Fibroblast of peridontal ligament (primary cell): ENCODE results near the gene ST6GALNAC1.

Experiments used
- DNase-seq: peaks from one replicate; pipeline ENCODE4 v3.0.0-alpha.2; 2010; ENCODE audit errors: extremely low read depth

The ST6GALNAC1 gene

GRCh38 chr17:76643553-76644148 is at the start of gene ST6GALNAC1:
Gene ST6GALNAC1, minus strand, starts transcription at chr17:76643757. Its CDS starts 119 bp downstream, at chr17:76643638.
- no peak for DNase-seq

DNA sequence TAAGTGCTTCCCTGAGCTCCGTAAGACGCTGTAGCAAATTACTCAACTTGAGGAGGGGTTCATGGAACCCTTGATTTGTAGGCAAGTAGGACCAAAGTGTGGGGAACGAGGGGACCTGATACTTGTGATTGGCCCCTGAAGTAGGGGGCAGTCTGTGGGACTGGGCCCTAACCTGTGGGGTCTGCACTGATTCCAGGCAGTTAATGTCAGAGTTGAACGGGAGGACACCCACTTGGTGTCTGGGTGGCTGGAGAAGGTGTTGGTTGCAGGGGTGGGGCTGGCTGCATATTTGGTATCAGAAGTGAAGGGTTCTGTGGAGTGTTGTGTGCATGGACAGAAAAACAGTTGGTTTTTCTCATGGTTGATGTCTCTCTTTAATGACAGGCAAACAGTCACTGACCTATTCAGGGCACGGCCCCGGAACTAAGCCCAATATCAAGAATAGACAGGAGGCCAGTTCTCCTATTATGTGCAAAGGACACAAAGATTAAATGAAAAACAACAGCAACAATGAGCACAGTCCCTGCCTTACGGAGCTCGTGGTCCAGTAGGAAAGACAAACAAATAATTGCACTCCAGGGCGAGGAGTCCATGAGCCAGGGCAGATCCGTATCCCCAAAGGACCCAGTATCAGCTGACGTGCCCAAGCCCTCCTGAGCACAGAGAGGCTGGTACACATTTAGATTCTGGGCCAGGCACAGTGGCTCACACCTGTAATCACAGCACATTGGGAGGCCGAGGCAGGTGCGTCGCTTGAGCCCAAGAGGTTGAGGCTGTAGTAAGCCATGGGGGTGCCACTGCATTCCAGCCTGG is 48.0 kb upstream of the ST6GALNAC1 start:
- no peak for DNase-seq

GRCh38 chr17:76690596-76691280 is 47.2 kb upstream of the ST6GALNAC1 start:
- DNase-seq, result no peak

DNA sequence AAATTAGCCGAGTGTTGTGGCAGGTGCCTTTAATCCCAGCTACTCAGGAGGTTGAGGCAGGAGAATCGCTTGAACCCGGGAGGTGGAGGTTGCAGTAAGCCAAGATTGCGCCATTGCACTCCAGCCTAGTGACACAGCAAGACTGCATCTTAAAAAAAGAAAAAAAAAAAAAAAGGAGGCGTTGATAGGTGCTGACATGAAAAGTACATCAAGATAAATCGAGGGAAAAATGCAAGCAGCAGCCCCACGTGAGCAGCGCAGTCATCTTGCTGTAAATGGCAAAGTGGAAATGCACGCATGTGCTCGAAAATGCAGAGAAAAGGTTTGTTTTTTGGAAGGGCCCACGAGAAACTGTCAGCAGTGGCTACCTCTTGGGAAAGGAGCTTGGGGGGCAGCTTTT is 46.3 kb upstream of the ST6GALNAC1 start:
- DNase-seq, result no peak

GRCh38 chr17:76688165-76688622 is 44.6 kb upstream of the ST6GALNAC1 start:
- DNase-seq, result no peak

DNA sequence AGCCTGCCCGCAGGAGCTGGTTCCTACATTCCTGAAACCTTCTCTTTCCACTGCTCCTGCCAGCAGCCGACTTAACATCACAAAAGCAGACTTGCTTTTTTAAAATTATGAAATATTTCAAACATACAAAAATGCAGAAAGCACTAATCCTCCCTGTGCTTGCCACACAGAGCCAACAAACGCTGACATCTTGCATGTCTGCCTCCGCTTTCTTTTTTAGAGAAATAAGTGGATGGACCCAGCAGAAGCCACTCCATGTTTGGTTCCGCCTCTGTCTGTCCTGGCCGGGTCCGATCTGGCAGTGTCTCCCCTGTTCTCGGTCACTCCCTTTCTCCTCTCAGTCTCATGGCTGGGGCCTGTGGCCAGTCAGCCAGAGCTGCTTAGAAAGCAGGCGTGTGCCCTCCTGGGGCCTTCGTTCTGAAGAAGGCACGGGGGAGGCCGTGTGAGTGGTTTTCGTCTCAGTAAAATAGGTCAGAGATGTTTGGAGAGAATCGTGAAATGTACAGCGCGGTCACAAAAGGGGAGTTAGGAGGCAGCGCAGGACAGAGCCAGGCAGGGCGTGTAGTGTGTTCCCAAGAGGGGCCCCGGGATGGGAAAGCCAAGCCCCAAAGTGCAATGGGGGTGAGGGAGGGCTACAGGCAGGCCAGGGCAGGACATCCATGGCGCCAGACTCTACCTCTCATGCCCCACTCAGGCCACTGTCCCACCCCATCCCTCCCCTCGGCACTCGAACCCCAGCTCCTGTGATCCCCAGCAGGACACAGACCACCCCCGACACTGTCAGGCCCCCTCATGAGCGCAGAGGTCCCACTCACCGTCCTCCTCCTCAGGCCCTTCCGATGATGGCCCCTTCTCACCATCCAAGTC is 44.0 kb upstream of the ST6GALNAC1 start:
- DNase-seq, result no peak

DNA sequence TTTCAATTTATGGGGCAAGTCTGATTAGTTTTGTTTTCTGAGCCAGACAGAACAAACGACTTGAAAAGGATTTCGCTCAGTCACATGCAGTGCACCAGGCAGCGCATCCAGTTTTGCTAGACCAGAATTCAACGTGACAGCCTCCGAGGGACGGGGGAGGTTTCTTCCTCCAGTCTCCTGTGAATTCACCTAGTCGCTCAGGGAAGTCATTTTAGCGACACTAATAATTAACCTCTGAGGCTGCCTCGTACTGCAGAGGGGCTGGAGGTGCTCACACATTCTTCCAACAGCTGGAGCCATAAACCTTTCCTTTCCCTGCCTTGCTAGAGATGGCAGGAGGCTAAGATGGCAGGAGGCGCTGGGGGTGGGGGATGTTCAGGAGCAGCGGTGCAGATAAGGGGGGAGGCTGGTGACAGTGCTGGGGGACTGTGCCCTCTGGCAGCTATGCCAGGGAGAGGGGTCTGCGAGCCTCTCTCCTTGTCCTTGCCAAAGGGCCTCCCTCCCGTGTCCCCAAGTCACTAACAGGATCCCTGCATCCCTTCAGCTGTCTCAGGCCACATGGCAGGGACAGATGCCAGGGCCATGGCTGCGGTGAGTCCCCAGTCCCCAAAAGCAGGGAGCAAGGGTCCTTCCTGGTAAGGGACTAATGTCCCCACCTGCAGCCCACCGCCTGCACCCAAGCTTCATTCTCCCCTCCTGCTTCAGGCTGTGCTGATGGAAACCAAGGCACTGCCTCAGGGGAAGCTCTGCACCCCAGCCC is 43.2 kb upstream of the ST6GALNAC1 start:
- DNase-seq, result no peak

- no peak for DNase-seq
Measured at GRCh38 chr17:76685846-76686245, 42.3 kb upstream of the ST6GALNAC1 start.

- DNase-seq, result no peak
Measured at GRCh38 chr17:76685366-76685765, 41.8 kb upstream of the ST6GALNAC1 start.

GRCh38 chr17:76684756-76685155 is 41.2 kb upstream of the ST6GALNAC1 start:
- DNase-seq, result no peak

DNA sequence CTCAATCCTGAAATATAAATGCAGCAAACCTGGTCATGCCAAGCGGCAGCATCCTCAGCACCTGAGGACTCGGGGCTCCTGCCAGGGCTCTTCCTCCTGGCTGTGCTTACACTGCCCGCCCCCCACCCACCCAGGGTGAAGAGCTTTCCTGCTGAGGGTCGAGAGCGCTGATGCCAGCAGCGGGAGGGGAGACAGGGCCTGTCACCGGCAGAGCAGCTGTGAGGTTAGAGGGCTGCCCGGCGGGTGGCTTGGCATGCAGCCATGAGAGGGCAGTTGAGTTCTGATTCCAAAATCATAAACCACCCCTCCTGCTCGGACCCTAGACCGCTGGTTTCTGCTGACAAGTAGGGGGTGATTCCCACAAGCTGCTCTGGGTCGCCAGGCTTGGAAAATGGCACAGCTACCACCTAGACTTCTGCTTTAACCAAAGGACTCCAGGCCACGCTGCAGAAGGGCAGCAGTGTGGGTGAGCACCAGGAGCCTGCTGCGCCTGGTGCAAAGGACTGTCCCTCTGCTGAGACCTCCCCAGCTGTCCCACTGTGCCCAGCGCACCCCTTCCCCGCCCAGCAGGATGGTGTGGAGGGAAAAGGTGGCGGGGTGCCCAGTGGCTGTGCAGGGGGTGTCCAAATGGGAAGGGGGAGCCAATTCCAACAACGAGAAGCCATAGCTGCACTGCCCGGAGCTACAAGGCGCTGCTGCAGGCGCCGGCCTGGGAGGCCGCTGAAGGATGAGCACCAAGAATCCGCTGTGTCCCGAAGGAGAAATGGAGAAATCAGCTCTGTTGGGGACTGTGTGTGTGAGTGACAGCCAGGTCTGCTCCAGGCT is 40.6 kb upstream of the ST6GALNAC1 start:
- DNase-seq, result no peak

DNA sequence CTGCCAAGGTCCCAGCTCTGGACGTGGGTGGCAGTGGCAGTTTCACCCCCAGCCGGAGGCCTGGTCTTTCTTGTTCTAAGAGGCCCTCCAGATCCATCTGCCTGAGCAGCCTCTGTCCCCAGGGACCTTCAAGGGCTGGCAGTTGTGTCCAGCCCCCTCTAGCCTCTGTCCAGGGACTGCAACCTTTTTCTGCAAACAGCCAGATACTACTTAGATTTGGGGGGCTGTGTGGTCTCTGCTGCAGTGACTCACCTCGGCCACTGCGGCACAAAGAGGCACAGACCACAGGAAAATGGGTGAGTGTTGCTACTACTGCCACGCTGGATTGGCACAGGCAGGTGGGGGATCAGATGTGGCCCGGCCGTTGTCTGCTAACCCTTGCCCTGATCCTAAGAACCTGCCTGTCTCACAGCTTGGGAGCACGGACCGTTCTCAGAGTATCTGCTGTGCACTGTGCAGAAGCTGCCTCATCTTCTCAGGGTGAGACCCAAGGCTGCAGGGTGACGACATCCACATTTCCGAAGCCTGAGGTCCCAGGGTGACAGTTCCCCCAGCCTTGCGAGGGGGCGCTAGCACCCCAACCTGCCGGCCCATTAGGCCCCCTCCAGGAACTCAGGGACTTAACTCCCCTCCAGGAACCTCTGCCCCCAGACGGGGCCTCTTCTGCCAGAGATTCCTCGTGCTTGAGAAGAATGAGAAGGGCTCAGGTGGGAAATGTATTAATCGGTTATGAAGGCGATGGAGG is 39.6 kb upstream of the ST6GALNAC1 start:
- no peak for DNase-seq

DNA sequence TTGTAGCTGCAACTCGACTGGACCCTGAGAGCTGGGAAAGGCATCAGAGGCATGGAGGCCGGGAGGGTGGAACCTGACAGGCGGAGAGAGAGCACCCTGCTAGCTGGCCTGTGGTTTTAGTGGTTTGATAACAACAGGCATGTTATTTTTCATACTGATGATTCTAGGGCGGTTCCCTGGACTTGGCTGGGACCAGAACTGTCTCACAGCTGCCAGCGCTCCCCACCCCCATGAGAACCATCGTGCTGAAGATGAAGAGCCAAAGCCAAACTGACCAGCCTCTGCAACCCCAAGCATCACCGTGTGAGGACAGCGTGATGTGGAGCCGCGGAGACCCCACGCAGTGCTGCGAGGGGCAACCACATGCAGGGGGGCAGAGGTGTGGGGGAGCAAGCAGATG is 38.7 kb upstream of the ST6GALNAC1 start:
- peak; percentile 54 for DNase-seq

DNA sequence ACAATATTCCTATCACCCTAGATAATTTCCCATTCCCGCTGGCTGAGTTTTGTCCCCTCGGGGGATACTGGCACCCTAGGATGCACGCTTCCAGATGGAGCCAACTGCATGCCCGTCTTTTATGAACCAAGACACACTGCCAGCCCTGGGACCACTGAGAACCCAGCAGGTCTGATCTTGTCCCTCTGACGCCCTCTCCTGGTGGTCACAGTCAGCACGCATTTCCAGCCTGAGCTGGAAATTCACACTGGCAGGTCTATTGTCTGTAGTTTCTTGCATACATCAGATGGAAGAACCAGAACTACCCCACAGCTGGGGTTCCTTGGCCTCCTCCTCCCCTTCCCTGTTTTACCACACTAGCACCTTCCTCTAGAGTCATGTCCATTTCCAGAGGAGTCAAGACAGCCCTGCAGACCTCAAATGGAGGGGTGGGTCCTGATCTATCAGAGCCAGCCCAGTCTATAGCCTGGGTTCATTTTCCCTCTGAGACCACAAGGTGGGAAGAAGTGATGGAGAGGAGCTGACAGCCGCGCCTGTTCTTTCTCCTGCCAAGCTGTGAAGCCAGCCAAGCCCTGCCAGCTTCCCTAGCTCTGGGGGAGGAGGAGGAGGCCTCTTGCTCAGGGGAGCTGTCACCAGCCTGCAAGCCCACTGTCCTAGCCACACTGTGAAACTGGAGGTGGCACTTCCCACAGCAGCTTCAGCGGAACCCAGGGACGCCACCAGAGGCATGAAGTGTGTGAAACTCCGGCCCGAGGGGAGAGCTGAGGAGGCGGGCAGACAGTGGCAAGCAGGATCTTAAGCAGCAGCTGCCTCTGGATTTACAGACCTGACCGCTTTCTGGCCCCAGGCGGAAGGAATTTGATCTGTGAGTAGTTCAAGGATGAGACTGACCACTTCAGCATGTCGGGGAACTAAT is 37.9 kb upstream of the ST6GALNAC1 start:
- peak; percentile 67 for DNase-seq

- no peak for DNase-seq
Measured at GRCh38 chr17:76679239-76679638, 35.7 kb upstream of the ST6GALNAC1 start.

DNA sequence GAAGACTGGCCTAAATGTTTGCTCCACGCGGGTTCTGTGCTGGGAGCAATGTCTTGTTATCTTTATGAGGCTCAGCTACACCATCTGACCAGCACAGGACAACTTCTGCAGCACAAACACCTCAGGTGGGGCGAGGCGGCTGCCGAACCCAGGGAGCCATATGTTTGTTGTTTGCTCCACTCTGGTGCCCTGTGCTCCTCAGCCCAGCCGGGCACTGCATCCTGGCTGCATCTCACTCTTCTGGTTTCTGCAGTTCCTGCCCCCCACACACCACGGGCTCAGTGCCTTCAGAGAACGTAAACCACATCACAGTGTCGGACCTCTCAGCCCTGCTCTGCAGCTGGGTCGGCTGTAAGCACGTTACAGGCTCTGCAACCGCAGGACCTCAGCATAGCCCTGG is 34.8 kb upstream of the ST6GALNAC1 start:
- no peak for DNase-seq

DNA sequence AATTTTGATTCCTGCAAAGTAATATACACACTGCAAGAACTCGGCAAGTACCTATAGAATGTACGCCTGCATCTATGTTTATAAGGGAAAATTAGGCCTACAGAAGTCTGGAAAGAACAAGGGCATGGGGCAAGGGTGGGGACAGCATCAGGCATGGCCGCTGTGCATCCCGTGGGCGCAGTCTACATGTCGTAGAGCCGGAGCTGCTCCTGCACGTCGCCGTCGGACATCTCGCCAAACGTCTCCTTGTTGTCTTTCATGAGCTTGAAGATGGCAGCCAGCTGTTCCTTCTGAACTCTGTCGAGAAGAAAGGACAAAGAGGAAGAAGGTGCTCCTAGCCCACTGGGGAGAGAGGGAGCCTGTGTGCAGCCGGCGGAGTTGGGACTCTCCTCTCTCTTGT is 33.8 kb upstream of the ST6GALNAC1 start:
- DNase-seq, result no peak

DNA sequence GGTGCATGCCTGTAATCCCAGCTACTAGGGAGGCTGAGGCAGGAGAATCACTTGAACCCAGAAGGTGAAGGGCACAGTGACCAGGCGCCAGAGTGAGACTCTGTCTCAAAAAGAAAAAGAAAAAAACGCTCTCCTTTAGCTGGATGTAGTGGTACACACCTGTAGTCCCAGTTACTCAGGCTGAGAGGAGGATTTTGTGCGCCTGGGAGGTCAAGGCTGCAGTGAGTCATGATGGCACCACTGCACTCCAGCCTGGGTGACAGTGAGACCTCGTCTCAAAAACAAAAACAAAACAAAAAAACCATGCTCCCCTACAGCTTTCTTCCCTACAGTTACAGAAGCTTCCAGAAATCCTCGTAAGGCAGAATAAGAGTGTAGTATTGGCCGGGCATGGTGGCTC is 33.1 kb upstream of the ST6GALNAC1 start:
- DNase-seq, result no peak
